ENCODE results near the gene SH3D19. TPM values are rescaled to one million over a fixed set of nuclear protein-coding genes. Genes with fewer than 3 reads are reported as not detected.

SH3D19 gene
- total RNA-seq, 2 experiments from 2014 or later, result not detected

DNA sequence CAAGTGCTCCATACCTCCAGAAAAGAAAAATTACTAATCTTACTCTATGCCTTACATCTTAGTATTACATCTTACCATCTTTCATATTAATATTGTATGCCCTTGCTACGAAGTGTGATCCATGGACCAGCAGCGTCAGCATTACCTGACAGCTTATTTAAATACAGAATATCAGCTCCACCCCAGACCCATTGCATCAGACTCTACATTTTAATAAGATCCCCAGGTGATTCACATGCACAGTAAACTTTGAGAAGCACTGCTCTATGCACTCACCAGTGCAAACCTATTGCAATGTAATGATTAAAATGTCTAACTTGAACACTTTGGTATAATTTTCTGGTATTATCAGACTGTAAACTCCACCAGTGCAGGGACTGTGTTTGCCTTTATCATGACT is 14.1 kb upstream of the SH3D19 start:
- CTCF ChIA-PET (ENCODE audit: unreplicated experiment), result no interaction called here
- no peak overlapping the region for H3K27ac ChIP-seq (ENCODE audit: low read depth, low read length, poor library complexity, severe bottlenecking)
- intact Hi-C loops (cut with micrococcal nuclease; ENCODE audit: unreplicated experiment), result no loop called here
- no peak overlapping the region for H2AFZ ChIP-seq (ENCODE audit: low read length)
- no peaks in the 10 kb centered on the region for H3K36me3 ChIP-seq (ENCODE audit: insufficient read depth, low read length)
- H3K4me3 ChIP-seq (ENCODE audit: low read depth, low read length, poor library complexity, severe bottlenecking), result no peak overlapping the region
- H3K9me3 ChIP-seq (ENCODE audit: low read length), result no peaks in the 10 kb centered on the region
- no peaks in the 10 kb centered on the region for H3K4me1 ChIP-seq (ENCODE audit: insufficient read depth, low read length, poor library complexity, severe bottlenecking)
- no peaks in the 10 kb centered on the region for H3K9me2 ChIP-seq (ENCODE audit: insufficient read depth, low read length)
- TF ChIP-seq, protein P1, sequence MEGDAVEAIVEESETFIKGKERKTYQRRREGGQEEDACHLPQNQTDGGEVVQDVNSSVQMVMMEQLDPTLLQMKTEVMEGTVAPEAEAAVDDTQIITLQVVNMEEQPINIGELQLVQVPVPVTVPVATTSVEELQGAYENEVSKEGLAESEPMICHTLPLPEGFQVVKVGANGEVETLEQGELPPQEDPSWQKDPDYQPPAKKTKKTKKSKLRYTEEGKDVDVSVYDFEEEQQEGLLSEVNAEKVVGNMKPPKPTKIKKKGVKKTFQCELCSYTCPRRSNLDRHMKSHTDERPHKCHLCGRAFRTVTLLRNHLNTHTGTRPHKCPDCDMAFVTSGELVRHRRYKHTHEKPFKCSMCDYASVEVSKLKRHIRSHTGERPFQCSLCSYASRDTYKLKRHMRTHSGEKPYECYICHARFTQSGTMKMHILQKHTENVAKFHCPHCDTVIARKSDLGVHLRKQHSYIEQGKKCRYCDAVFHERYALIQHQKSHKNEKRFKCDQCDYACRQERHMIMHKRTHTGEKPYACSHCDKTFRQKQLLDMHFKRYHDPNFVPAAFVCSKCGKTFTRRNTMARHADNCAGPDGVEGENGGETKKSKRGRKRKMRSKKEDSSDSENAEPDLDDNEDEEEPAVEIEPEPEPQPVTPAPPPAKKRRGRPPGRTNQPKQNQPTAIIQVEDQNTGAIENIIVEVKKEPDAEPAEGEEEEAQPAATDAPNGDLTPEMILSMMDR (conservative IDR thresholded peaks at IDR 0.05; ENCODE audit: low read length), result no peak
- TF ChIP-seq EZH2phosphoT487 (IDR thresholded peaks at IDR 0.05; ENCODE audit: borderline replicate concordance, low read depth, low read length), result no peak
- no TSS peak for BruUV-seq (replicated peaks)
- H4K20me1 ChIP-seq (ENCODE audit: insufficient read depth, low read length), result no peaks in the 10 kb centered on the region
- POLR2A ChIA-PET, result no interaction called here
- DNase-seq (ENCODE audit: low spot score), result no peak
- no peak overlapping the region for H3K4me2 ChIP-seq (ENCODE audit: low read length)
- H3K79me2 ChIP-seq (ENCODE audit: insufficient read depth, low read depth, low read length), result no peaks in the 10 kb centered on the region

DNA sequence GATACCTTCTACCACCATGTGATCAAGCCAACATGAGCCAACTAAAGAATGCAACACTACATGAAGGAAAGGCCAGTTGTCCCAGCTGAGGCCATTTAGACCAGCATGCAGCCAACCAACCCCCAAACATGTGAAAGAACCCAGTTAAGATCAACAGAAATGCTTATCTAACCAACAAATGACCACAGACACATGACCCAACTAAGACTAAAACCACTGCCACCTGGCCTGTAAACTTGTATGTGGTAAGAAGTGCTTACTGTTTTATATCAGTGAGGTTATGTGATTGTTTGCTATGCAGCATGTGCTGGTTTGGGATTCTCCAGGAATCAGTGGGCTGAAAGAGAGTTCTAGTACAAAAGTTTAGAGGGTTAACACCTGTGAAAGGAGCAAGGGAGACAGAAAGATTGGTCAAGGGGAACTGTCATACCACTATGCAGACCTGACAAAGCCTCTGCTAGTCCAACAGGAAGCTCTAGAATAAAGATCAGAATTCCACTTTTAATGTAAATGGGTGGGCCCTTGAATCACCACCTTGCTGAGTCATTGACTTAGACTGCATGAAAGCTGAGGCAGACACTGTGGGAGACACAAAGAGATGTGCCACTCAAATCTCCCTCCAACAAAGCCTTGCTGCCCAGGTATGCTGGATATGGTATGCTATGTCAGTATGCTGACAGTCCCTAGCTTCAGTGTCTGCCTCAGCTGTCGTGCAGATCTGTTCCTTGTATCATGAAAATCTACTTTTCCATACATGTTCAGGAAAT is 6.1 kb upstream of the SH3D19 start:
- no peaks in the 10 kb centered on the region for H3K9me3 ChIP-seq (ENCODE audit: low read length)
- no peak overlapping the region for H3K27ac ChIP-seq (ENCODE audit: low read depth, low read length, poor library complexity, severe bottlenecking)
- no peaks in the 10 kb centered on the region for H4K20me1 ChIP-seq (ENCODE audit: insufficient read depth, low read length)
- CTCF ChIA-PET (ENCODE audit: unreplicated experiment), result no interaction called here
- POLR2A ChIA-PET, result no interaction called here
- no peaks in the 10 kb centered on the region for H3K36me3 ChIP-seq (ENCODE audit: insufficient read depth, low read length)
- BruUV-seq (replicated peaks), result no TSS peak
- intact Hi-C loops (cut with micrococcal nuclease; ENCODE audit: unreplicated experiment), result no loop called here
- no peak overlapping the region for H3K4me2 ChIP-seq (ENCODE audit: low read length)
- no peak for TF ChIP-seq EZH2phosphoT487 (IDR thresholded peaks at IDR 0.05; ENCODE audit: borderline replicate concordance, low read depth, low read length)
- TF ChIP-seq, protein P1 (conservative IDR thresholded peaks at IDR 0.05; ENCODE audit: low read length), result no peak
- no peaks in the 10 kb centered on the region for H3K4me1 ChIP-seq (ENCODE audit: insufficient read depth, low read length, poor library complexity, severe bottlenecking)
- no peak overlapping the region for H2AFZ ChIP-seq (ENCODE audit: low read length)
- no peaks in the 10 kb centered on the region for H3K9me2 ChIP-seq (ENCODE audit: insufficient read depth, low read length)
- no peak overlapping the region for H3K4me3 ChIP-seq (ENCODE audit: low read depth, low read length, poor library complexity, severe bottlenecking)
- DNase-seq (ENCODE audit: low spot score), result no peak
- H3K79me2 ChIP-seq (ENCODE audit: insufficient read depth, low read depth, low read length), result no peaks in the 10 kb centered on the region

DNA sequence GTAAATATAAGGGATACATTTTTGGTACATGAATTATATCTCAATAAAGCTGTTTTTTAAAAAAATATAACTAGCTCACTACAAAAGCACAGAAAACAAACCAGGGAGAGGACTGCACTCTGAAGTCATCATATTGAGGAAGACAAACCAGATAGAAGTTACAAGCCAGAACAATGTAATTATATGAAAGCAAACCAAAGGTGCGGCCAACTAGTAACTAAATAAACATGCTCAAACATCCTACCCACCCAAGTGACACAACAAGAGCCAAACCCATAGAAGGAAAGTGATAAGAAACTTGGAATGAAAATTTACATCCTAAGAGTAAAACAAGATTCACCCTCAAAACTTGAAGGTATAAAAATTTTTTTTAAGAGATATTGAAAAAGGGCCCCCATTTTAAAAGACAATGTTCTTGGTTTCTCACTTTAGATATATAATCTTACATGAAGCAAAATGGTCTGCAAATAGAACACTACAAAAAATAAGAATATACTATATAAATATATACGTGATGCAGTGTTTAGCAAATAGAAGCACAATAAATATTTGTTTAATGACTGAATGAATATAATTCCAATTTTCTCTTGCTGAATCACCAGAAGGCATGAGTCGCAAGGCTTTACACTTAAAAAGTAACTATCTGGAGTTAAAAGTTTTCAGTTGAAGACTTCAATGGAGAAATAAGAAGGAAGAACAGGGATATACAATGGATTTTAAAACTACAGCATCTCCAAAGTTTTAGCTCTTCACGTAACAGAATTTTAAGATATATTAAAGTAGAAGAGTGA is 4.0 kb upstream of the SH3D19 start:
- ChIA-PET CTCF (ENCODE audit: unreplicated experiment) (no interaction called here), POLR2A (interaction anchor here (1.1 kb wide), 1 partner anchor 60 kb away, joined by 3 read pairs; no protein-coding TSS in a partner anchor)
- no TSS peak for BruUV-seq (replicated peaks)
- H3K9me3 ChIP-seq (ENCODE audit: low read length), result no peaks in the 10 kb centered on the region
- TF ChIP-seq, protein P1 (conservative IDR thresholded peaks at IDR 0.05; ENCODE audit: low read length), result no peak
- no peak for TF ChIP-seq EZH2phosphoT487 (IDR thresholded peaks at IDR 0.05; ENCODE audit: borderline replicate concordance, low read depth, low read length)
- H3K4me1 ChIP-seq (ENCODE audit: insufficient read depth, low read length, poor library complexity, severe bottlenecking), result no peaks in the 10 kb centered on the region
- intact Hi-C loops (cut with micrococcal nuclease; ENCODE audit: unreplicated experiment), result no loop called here
- H3K4me3 ChIP-seq (ENCODE audit: low read depth, low read length, poor library complexity, severe bottlenecking), result no peak overlapping the region
- H3K9me2 ChIP-seq (ENCODE audit: insufficient read depth, low read length), result no peaks in the 10 kb centered on the region
- no peak for DNase-seq (ENCODE audit: low spot score)
- no peaks in the 10 kb centered on the region for H3K79me2 ChIP-seq (ENCODE audit: insufficient read depth, low read depth, low read length)
- no peak overlapping the region for H2AFZ ChIP-seq (ENCODE audit: low read length)
- H3K27ac ChIP-seq (ENCODE audit: low read depth, low read length, poor library complexity, severe bottlenecking), result no peak overlapping the region
- H4K20me1 ChIP-seq (ENCODE audit: insufficient read depth, low read length), result no peaks in the 10 kb centered on the region
- H3K36me3 ChIP-seq (ENCODE audit: insufficient read depth, low read length), result no peaks in the 10 kb centered on the region
- H3K4me2 ChIP-seq (ENCODE audit: low read length), result no peak overlapping the region

Data from OCI-LY7 (cell line).